CD4-positive, alpha-beta T cell treated with Interleukin-15 for 1 hour (primary cell): Measurements from ENCODE around the gene MGAT4A.
A peak's percentile ranks its signal among the peaks of the same experiment; 100 is the strongest.
"Not testable (repeated sequence)": the region's sequence is repeated elsewhere in the genome, so short reads cannot be mapped to it uniquely, and the experiment has no call there.

Experiments
- DNase-seq: peaks from one replicate; pipeline ENCODE4 v3.0.0-alpha.2; 2020

MGAT4A gene

GRCh38 chr2:98759338-98759737, 28.4 kb upstream of the MGAT4A start:
- DNase-seq: no peak

GRCh38 chr2:98757904-98758421, 27.0 kb upstream of the MGAT4A start:
- DNase-seq: peak; percentile 74

- DNase-seq: no peak
These were observed 22.9 kb upstream of the MGAT4A start for GRCh38 chr2:98753801-98754200.

- DNase-seq: not testable (repeated sequence)
These were observed 21.8 kb upstream of the MGAT4A start for GRCh38 chr2:98752711-98753110.

GRCh38 chr2:98751748-98752147, 20.8 kb upstream of the MGAT4A start:
- DNase-seq: no peak

- no peak for DNase-seq
These were observed 19.8 kb upstream of the MGAT4A start for GRCh38 chr2:98750593-98751282.

- peak; percentile 64 for DNase-seq
These were observed 18.1 kb upstream of the MGAT4A start for GRCh38 chr2:98749066-98749450.

GRCh38 chr2:98748292-98749065, 17.5 kb upstream of the MGAT4A start:
- no peak for DNase-seq

- no peak for DNase-seq
These were observed 17.0 kb upstream of the MGAT4A start for GRCh38 chr2:98747888-98748287.

- DNase-seq: no peak
These were observed 15.5 kb upstream of the MGAT4A start for GRCh38 chr2:98746426-98746825.

GRCh38 chr2:98744595-98744994, 13.7 kb upstream of the MGAT4A start:
- no peak for DNase-seq

- no peak for DNase-seq
These were observed 12.9 kb upstream of the MGAT4A start for GRCh38 chr2:98743835-98744234.

- DNase-seq: no peak
These were observed 8.1 kb upstream of the MGAT4A start for GRCh38 chr2:98739020-98739419.

- no peak for DNase-seq
These were observed 7.4 kb upstream of the MGAT4A start for GRCh38 chr2:98738304-98738703.

GRCh38 chr2:98737848-98738247, 6.9 kb upstream of the MGAT4A start:
- DNase-seq: no peak

- DNase-seq: no peak
These were observed 5.5 kb upstream of the MGAT4A start for GRCh38 chr2:98736464-98736889.

- DNase-seq: peak; percentile 23
These were observed 3.9 kb upstream of the MGAT4A start for GRCh38 chr2:98734823-98735260.

GRCh38 chr2:98734162-98734561, 3.2 kb upstream of the MGAT4A start:
- no peak for DNase-seq

- DNase-seq: no peak
These were observed 1.6 kb upstream of the MGAT4A start for GRCh38 chr2:98732430-98733051.

GRCh38 chr2:98731894-98732349, 990 bp upstream of the MGAT4A start:
- no peak for DNase-seq

- no peak for DNase-seq
These were observed 258 bp downstream of the MGAT4A start for GRCh38 chr2:98730707-98731040.

GRCh38 chr2:98730053-98730706, 752 bp downstream of the MGAT4A start:
- DNase-seq: peak; percentile 68

GRCh38 chr2:98729652-98730051, 1.3 kb downstream of the MGAT4A start:
- no peak for DNase-seq
